ENCODE measurements around the gene EIF4E2.

EIF4E2 gene

DNA sequence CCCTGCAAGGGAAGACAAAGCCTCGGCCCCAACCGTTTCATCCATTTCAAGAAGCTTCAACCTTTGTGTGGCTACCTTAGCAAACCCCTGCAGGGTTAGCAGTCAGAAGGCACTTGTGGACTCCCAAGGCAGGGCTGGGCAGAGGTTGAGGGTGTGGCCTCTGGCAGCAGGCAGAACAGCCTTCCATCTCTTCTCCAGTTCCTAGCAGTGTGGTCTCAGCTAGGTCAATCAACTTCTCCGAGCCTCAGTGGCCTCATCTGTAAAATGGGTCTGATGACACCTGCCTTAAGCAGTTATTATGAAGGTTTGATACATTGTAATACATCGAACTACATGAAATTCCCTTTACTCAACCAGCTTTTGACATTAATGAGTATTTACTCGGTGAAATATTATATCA is 37.1 kb upstream of the EIF4E2 start:
- no peak overlapping the region for H3K9ac ChIP-seq

GRCh38 chr2:232515639-232516038 is 34.9 kb upstream of the EIF4E2 start:
- H3K9ac ChIP-seq: no peak overlapping the region
- peaks cover 10% of the 10 kb centered on the region; the same call in 1 of the 2 replicates for H3K27me3 ChIP-seq (ENCODE audit: insufficient read depth, low read depth)
- H3K36me3 ChIP-seq (ENCODE audit: insufficient read depth): no peaks in the 10 kb centered on the region
- H3K4me2 ChIP-seq: no peak overlapping the region
- no peak overlapping the region for H3K4me3 ChIP-seq (IDR thresholded peaks at IDR 0.05; ENCODE audit: insufficient read depth, low read depth, low read length)
- H3K27ac ChIP-seq: no peak overlapping the region
- no peaks in the 10 kb centered on the region for H3K4me1 ChIP-seq (ENCODE audit: low read depth, poor library complexity, severe bottlenecking)
- no peaks in the 10 kb centered on the region for H4K20me1 ChIP-seq (ENCODE audit: insufficient read depth)
- H3K79me2 ChIP-seq (ENCODE audit: insufficient read depth, low read depth): no peaks in the 10 kb centered on the region
- H2AFZ ChIP-seq (ENCODE audit: low read depth): no peak overlapping the region
- no peak for TF ChIP-seq CTCF (conservative IDR thresholded peaks at IDR 0.05; ENCODE audit: low read depth, low read length)

More for the DNA sequence above, 37.1 kb upstream of the EIF4E2 start:
- Histone ChIP-seq H3K79me2 (ENCODE audit: insufficient read depth, low read depth) (no peaks in the 10 kb centered on the region), H2AFZ (ENCODE audit: low read depth) (no peak overlapping the region), H3K27ac (no peak overlapping the region), H4K20me1 (ENCODE audit: insufficient read depth) (no peaks in the 10 kb centered on the region), H3K27me3 (ENCODE audit: insufficient read depth, low read depth) (0 out of 2 replicates have a peak, but pooled peaks cover 2% of the 10 kb centered on the region), H3K4me1 (ENCODE audit: low read depth, poor library complexity, severe bottlenecking) (no peaks in the 10 kb centered on the region), H3K4me3 (IDR thresholded peaks at IDR 0.05; ENCODE audit: insufficient read depth, low read depth, low read length) (no peak overlapping the region), H3K36me3 (ENCODE audit: insufficient read depth) (no peaks in the 10 kb centered on the region), H3K4me2 (no peak overlapping the region)
- no peak for TF ChIP-seq CTCF (conservative IDR thresholded peaks at IDR 0.05; ENCODE audit: low read depth, low read length)

- Histone ChIP-seq H3K27me3 (ENCODE audit: insufficient read depth, low read depth) (peaks cover 19% of the 10 kb centered on the region; the same call in 1 of the 2 replicates), H3K36me3 (ENCODE audit: insufficient read depth) (no peaks in the 10 kb centered on the region)
- no peak for TF ChIP-seq CTCF (conservative IDR thresholded peaks at IDR 0.05; ENCODE audit: low read depth, low read length)
Measured at GRCh38 chr2:232516551-232516950, 33.9 kb upstream of the EIF4E2 start.

DNA sequence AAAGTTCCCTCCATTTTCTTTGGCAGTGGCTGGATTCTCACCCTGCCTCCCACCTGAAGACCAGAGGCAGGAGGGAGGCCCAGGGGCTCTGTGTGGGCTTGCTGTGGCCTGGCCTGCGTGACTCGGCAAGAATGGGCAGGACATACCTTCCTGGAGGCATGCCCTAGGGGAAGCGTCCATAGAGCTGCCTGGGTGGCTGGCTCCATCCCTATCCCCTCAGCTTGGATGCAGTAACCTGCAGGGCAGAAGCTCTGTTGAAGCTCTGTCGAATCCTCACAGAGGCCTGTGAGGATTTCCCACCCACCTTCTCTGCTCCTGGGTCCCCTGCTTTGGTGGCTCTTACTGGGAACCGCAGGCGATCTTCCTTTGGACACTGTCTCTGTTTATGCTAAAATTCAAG is 31.6 kb upstream of the EIF4E2 start:
- Histone ChIP-seq H3K9ac (no peak overlapping the region), H2AFZ (ENCODE audit: low read depth) (no peak overlapping the region), H3K4me2 (no peak overlapping the region), H3K27ac (no peak overlapping the region), H3K36me3 (ENCODE audit: insufficient read depth) (no peaks in the 10 kb centered on the region), H4K20me1 (ENCODE audit: insufficient read depth) (no peaks in the 10 kb centered on the region), H3K4me1 (ENCODE audit: low read depth, poor library complexity, severe bottlenecking) (no peaks in the 10 kb centered on the region), H3K79me2 (ENCODE audit: insufficient read depth, low read depth) (no peaks in the 10 kb centered on the region), H3K4me3 (IDR thresholded peaks at IDR 0.05; ENCODE audit: insufficient read depth, low read depth, low read length) (no peak overlapping the region), H3K27me3 (ENCODE audit: insufficient read depth, low read depth) (peaks cover 32% of the 10 kb centered on the region)
- TF ChIP-seq CTCF (conservative IDR thresholded peaks at IDR 0.05; ENCODE audit: low read depth, low read length): no peak

More at GRCh38 chr2:232516551-232516950, 33.9 kb upstream of the EIF4E2 start:
- Histone ChIP-seq H3K79me2 (ENCODE audit: insufficient read depth, low read depth) (no peaks in the 10 kb centered on the region), H3K4me1 (ENCODE audit: low read depth, poor library complexity, severe bottlenecking) (no peaks in the 10 kb centered on the region), H3K4me3 (IDR thresholded peaks at IDR 0.05; ENCODE audit: insufficient read depth, low read depth, low read length) (no peak overlapping the region), H3K4me2 (no peak overlapping the region), H3K27ac (no peak overlapping the region), H4K20me1 (ENCODE audit: insufficient read depth) (no peaks in the 10 kb centered on the region), H3K9ac (no peak overlapping the region), H2AFZ (ENCODE audit: low read depth) (no peak overlapping the region)

Data from KMS-11 (cell line).